GM18519 (cell line): ENCODE results near the gene ARMC5.
A peak's percentile ranks its signal among the peaks of the same experiment; 100 is the strongest.
"Not testable (repeated sequence)": the region's sequence is repeated elsewhere in the genome, so short reads cannot be mapped to it uniquely, and the experiment has no call there.

Experiments used
- ATAC-seq: cut with Tn5 transposase; IDR thresholded peaks from one replicate; pipeline ENCODE4 v1.9.1; 2021; ENCODE audit warnings: mild to moderate bottlenecking, moderate library complexity; ENCODE audit not compliant: unreplicated experiment, low FRiP score

Gene ARMC5

DNA sequence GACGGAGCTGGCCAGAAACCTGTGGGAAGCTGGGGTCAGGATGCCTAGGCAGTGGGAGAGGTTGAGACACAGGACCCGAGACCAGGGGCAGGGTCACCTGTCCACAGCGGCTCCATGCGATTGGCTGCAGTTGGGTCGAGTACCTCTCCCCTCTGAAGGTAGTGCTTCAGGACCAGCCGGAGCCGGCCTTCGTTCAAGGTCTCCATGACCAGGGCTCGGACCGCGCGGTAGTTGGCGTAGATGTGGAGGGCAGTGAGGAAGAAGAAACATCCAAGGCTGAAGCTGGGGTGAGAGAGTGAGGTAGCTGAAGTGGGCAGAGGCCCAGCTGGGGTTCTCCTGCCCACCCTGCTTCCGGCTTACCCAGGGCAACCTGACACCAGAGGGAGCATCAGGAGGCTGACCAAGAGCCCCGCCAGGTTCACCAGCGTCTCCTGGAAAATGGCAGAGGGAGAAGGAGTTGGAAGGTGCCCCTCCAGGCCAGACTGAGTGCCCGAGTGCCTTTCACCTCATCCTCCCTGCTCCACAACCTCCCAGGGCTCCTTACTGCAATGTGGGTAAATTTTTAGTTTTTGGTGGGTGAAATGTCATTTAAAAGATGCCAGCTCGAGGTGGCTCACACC lies 34.3 kb downstream of the ARMC5 start:
- no peak for ATAC-seq

DNA sequence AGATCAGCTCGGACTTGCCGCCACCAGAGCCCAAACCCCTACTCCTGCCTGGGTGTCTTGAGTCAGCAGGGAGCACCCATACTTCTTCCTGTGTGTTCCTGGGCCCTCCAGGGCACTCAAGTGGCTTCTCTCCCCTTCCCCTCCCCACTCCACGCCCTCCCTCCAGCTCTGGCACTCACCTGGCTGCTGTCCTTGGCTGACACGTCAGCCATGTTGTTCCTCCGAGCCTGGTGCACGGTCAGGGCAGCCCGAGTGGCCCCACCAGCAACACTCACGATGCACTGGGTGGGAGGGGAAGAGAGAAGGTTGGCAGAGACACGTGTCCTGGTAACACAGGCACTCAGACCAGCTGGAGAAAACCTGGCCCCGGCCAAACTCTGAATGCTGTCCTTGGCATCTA lies 37.4 kb downstream of the ARMC5 start:
- no peak for ATAC-seq

- no peak for ATAC-seq
Measured at GRCh38 chr16:31498493-31498892, 39.2 kb downstream of the ARMC5 start.

DNA sequence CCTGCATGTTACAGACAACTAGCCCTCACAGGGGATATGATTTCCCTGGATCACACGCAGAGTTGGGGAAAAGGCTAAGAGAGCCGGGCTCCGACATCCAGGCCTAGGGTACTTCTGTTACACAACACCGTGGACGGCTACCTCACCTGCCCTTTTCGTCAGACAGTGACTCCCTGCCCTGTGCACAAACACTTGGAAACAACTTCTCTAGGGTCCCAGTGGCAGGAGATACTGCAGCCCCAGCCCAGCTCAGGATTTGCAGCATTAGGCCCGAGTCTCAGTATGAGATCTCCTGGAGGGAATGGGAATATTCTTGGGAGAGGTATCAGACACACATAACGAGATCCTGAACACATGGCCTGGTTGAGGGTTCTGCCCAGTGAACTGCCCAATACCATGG lies 40.6 kb downstream of the ARMC5 start:
- no peak for ATAC-seq

DNA sequence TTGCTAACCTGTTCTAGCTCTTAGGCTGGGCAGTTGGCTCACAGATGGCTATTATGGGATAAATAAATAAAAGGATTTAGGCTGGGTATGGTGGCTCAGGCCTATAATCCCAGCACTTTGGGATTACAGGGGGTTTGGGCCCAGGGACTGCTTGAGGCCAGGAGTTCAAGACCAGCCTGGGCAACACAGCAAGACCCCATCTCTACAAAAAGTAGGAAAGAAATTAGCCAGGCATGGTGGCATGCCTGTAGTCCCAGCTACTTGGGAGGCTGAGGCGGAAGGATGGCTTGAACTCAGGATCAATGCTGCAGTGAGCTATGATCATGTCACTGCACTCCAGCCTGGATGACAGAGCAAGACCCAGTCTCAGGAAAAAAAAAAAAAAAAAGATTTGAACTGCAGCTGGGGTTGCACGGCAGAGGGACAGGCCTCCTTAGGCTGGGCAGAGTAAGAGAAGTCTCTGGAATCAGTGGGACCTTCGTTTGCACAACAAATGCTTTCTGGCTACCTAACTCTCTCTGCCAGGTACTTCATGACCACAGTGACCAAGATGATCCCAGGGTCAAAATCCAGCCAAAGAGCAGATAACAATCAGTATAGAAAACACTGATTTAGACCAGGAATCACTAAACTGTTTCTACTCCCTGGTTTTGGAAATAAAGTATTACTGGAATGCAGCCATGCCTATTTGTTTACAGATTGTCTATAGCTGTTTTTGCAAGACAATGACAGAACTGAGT lies 42.1 kb downstream of the ARMC5 start:
- no peak for ATAC-seq

GRCh38 chr16:31501966-31502348 lies 42.7 kb downstream of the ARMC5 start:
- ATAC-seq: no peak

DNA sequence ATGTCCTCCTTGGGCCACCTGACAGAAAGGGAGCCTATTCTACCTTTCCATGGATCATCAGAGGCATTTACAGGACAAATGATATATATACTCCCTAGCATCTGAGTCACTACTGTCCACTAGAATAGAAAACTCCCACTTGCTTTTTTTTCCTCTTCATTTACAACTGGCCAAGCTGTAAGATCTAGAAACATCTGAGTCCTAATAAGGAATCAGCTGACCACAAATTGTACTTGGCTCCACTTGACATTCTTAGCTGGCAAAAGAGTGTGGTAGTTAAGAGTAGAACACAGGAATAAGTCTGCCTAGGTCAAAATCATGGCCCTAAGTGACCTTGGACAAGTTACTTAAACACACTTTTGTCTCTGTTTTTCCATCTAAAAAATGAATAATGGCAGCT lies 43.7 kb downstream of the ARMC5 start:
- no peak for ATAC-seq

GRCh38 chr16:31503555-31503954 lies 44.3 kb downstream of the ARMC5 start:
- not testable (repeated sequence) for ATAC-seq

GRCh38 chr16:31504159-31504558 lies 44.9 kb downstream of the ARMC5 start:
- ATAC-seq: no peak

DNA sequence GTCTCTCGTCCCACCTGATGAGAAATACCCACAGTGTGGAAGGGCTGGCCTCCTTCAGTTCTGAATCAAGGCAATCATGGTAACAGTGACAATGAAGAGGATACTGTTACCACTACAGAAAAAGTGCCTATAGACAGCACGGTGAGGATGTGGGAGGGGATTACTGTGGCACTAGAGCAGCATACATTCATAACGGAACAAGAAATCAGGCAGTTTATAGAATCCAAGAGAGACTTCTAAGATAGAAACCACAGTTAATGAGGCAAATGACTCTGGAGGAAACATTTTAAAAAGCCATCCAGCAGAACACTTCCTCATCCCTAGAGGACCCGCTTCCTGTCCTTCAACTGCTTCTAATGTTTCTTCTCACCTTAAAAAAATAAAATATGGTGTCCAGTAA lies 46.2 kb downstream of the ARMC5 start:
- ATAC-seq: peak; percentile 81

DNA sequence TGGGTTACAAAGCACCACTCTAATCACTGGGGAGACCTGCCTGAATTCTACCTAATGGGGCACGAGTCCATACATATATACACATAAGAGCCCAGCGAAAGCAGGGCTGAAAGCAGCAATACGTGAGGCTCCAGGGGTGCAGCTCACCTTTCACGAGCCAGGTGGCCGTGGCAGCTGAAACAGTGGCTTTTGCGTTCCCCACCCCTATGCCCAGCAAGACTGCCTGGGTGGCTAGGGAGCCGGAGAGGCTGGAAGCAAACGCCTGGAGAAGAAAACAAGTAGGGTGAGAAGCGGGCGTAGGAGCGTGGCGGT lies 48.3 kb downstream of the ARMC5 start:
- no peak for ATAC-seq

DNA sequence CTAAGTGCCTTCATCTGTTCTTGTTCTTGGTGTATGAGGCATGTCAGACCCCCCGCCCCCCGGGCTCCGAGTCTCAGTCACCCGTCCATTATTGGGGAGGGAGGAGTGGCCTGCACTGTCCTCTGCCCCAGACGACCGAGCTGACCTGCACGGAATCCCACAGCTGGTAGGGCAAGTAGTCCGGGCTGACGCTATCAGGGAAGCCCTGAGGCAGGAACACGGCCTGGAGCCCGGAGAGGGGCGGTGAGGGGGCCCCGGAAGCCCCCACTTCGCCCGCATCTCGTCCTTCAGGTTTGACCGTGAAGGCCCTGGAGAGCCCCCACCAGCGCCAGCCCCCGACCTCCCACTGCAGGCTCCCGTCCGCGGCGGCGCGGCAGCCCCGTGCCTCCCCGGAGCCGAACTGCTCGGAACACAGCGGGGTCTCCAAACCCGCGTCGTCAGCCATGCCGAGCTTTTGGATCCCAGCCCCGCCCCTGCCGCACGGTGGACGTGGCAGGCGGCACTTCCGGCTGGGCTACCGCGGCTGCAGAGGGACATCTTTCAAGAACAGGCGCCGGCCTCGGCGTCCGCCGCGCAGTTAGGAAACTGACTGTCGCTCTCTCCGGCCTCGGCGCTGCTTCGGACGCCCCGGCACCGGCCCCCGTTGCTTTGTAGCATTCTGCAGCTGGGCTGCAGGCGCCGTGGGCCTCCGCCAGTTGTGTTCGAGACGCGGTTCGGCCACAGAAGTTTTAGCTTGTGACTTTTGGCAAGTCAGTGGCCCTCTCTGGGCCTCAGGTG lies 48.8 kb downstream of the ARMC5 start, which contains the start of gene RUSF1:
Gene RUSF1, minus strand, starts transcription at position 463 of the 777 bp plus-strand sequence. Its CDS starts 18 bp downstream, at position 445.
- ATAC-seq: peak; percentile 64

DNA sequence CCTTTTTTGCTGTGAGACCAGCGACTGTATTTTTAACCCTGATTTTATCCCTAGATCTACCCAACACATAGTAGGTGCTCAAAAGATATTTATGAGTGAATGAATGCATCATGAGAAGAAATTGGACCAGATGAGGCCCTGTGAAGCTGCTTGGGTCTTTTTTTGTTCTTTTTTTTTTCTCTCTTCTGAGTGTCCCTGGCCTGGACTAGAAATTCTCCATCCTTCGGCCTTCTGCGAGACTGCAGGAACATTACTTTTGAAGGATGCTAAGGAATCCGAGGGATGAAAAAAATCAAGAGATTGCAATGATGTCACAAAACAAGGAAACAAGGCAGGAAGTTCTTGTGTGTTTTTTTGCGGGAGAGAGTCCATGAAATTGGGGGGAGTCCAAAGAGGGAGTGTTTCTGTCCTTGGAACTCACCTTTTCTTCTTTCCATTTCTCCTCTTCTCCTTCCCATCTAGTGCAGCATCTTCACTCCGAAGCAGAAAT lies 49.5 kb downstream of the ARMC5 start:
- no peak for ATAC-seq

GRCh38 chr16:31513126-31513525 lies 53.8 kb downstream of the ARMC5 start:
- ATAC-seq: no peak

- no peak for ATAC-seq
Measured at GRCh38 chr16:31513884-31514283, 54.6 kb downstream of the ARMC5 start.
